ENCODE measurements around the gene RND3. TPM values are rescaled to one million over a fixed set of nuclear protein-coding genes. Genes with fewer than 3 reads are reported as not detected.

The RND3 gene
- total and polyA plus RNA-seq, 10 of the 15 experiments (the other 5 are each of a cell fraction or from before 2014, with no cell fraction given), result 0.38 to 18.3 (median 0.93) TPM

DNA sequence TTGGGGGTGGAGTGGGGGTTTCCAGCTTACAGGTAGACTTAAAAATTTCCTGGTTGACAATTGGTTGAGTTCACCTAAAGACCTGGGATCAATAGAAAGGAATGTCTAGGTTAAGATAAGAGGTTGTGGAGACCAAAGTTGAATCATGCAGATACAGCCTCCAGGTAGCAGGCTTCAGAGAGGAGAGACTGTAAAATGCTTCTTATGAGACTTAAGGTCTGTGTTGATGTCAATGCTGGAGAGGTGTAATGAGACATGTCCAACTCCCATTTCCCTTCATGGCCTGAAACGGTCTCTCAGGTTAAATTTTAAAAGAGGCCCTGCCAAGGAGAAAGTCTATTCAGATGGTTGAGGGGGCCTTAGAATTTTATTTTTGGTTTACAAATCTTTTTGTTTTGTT is 38.5 kb upstream of the RND3 start:
- Histone ChIP-seq H3K27ac (ENCODE audit: control insufficient read depth, insufficient read depth) (no peak overlapping the region), H3K9ac (ENCODE audit: control insufficient read depth, insufficient read depth, low read length) (no peak overlapping the region), H2AFZ (ENCODE audit: control insufficient read depth, low read depth, low read length) (no peak overlapping the region), H3K4me3 (no peak overlapping the region), H3K9me3 (replicated peaks; ENCODE audit: control insufficient read depth, insufficient read depth, low read length) (no peaks in the 10 kb centered on the region; the same call in 2 of the 3 replicates), H3K79me2 (ENCODE audit: control insufficient read depth, insufficient read depth, low read length) (no peaks in the 10 kb centered on the region), H3K4me1 (ENCODE audit: control insufficient read depth, insufficient read depth, low read length) (no peaks in the 10 kb centered on the region; the same call in 1 of the 2 replicates), H3K36me3 (ENCODE audit: control insufficient read depth in 2 of 2, insufficient read depth in 2 of 2, low read length in 1 of 2) (no peaks in the 10 kb centered on the region), H3K27me3 (replicated peaks in 1 of 2; ENCODE audit: control insufficient read depth in 2 of 2, insufficient read depth in 2 of 2, low read length in 1 of 2) (no peaks in the 10 kb centered on the region), H3K4me2 (ENCODE audit: control insufficient read depth, insufficient read depth) (no peak overlapping the region), H4K20me1 (ENCODE audit: control insufficient read depth, insufficient read depth) (no peaks in the 10 kb centered on the region)
- no TSS peak for BruUV-seq (replicated peaks)
- RAD21 ChIA-PET (ENCODE audit: unreplicated experiment), result interaction anchor here (0.6 to 6.3 kb wide), 19 partner anchors 8 to 141 kb away, joined by 3 to 46 read pairs (median 4); no protein-coding TSS in a partner anchor
- WGBS (ENCODE audit: insufficient coverage, insufficient replicate concordance, low lambda C conversion rate, missing lambda C conversion rate), result 0% methylated on average over 1 of the region's 1 CpG
- in situ Hi-C loops (cut with MboI) (no loop called here), intact Hi-C loops (cut with micrococcal nuclease; ENCODE audit: unreplicated experiment) (no loop called here)
- DNase-seq (ENCODE audit: low read depth, low spot score) (no peak), FAIRE-seq (no peak), ATAC-seq (no peak)
- CTCF ChIA-PET, result interaction anchor here (0.7 to 5.4 kb wide), 16 partner anchors 13 to 713 kb away, joined by 3 to 29 read pairs (median 4); no protein-coding TSS in a partner anchor
- SMC1A ChIA-PET (ENCODE audit: uncharacterized antibody, unreplicated experiment), result interaction anchor here (0.6 to 8.3 kb wide), 21 partner anchors 8 to 526 kb away, joined by 3 to 123 read pairs (median 5); no protein-coding TSS in a partner anchor
- TF ChIP-seq NFYA (IDR thresholded peaks at IDR 0.05; ENCODE audit: borderline replicate concordance, low read depth, low read length), result no peak
- TF ChIP-seq, protein P1, sequence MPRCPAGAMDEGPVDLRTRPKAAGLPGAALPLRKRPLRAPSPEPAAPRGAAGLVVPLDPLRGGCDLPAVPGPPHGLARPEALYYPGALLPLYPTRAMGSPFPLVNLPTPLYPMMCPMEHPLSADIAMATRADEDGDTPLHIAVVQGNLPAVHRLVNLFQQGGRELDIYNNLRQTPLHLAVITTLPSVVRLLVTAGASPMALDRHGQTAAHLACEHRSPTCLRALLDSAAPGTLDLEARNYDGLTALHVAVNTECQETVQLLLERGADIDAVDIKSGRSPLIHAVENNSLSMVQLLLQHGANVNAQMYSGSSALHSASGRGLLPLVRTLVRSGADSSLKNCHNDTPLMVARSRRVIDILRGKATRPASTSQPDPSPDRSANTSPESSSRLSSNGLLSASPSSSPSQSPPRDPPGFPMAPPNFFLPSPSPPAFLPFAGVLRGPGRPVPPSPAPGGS (IDR thresholded peaks at IDR 0.05; ENCODE audit: borderline replicate concordance, insufficient read depth, low read depth, low read length, poor library complexity, severe bottlenecking), result no peak
- no peak for TF ChIP-seq LARP7 (IDR thresholded peaks at IDR 0.05)
- no peak for TF ChIP-seq CREB1 (IDR thresholded peaks at IDR 0.05; ENCODE audit: low read depth)
- TF ChIP-seq BACH1 (IDR thresholded peaks at IDR 0.05; ENCODE audit: borderline replicate concordance), result no peak
- TF ChIP-seq JUNB (IDR thresholded peaks at IDR 0.05), result no peak
- POLR2A ChIA-PET, result interaction anchor here (1.5 to 1.6 kb wide), 2 partner anchors 9 to 43 kb away, joined by 3 to 4 read pairs; no protein-coding TSS in a partner anchor

DNA sequence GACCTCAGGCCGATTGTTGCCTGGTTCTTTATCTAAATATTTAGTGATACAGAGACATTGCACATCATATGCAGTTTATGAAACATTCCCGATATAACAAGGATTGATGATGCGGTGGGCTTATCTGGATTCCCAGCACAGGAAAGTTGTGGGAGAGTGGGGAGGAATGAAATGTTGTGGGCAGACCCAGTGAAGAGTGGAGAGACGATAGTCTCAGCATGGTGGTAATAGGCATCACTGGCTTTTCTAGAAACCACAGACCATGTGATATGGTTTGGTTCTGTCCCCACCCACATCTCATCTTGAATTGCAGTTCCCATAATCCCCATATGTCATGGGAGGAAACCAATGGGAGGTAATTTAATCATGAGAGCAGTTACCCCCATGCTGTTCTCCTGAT is 34.8 kb upstream of the RND3 start:
- BruUV-seq (replicated peaks), result no TSS peak
- Histone ChIP-seq H3K27me3 (replicated peaks in 1 of 2; ENCODE audit: control insufficient read depth in 2 of 2, insufficient read depth in 2 of 2, low read length in 1 of 2) (no peaks in the 10 kb centered on the region), H4K20me1 (ENCODE audit: control insufficient read depth, insufficient read depth) (no peaks in the 10 kb centered on the region), H3K27ac (ENCODE audit: control insufficient read depth, insufficient read depth) (no peak overlapping the region), H3K9me3 (replicated peaks; ENCODE audit: control insufficient read depth, insufficient read depth, low read length) (no peaks in the 10 kb centered on the region; the same call in 2 of the 3 replicates), H3K4me1 (ENCODE audit: control insufficient read depth, insufficient read depth, low read length) (no peaks in the 10 kb centered on the region), H3K4me2 (ENCODE audit: control insufficient read depth, insufficient read depth) (no peak overlapping the region), H3K79me2 (ENCODE audit: control insufficient read depth, insufficient read depth, low read length) (no peaks in the 10 kb centered on the region), H3K36me3 (ENCODE audit: control insufficient read depth in 2 of 2, insufficient read depth in 2 of 2, low read length in 1 of 2) (no peaks in the 10 kb centered on the region), H3K4me3 (no peak overlapping the region), H3K9ac (ENCODE audit: control insufficient read depth, insufficient read depth, low read length) (no peak overlapping the region), H2AFZ (ENCODE audit: control insufficient read depth, low read depth, low read length) (no peak overlapping the region)
- FAIRE-seq (no peak), DNase-seq (ENCODE audit: low read depth, low spot score) (no peak), ATAC-seq (peak; percentile 48)
- ChIA-PET POLR2A (no interaction called here), RAD21 (ENCODE audit: unreplicated experiment) (no interaction called here), SMC1A (ENCODE audit: uncharacterized antibody, unreplicated experiment) (interaction anchor here (1.6 kb wide), 2 partner anchors 8 to 65 kb away, joined by 3 to 4 read pairs; no protein-coding TSS in a partner anchor), CTCF (no interaction called here)
- WGBS (ENCODE audit: insufficient coverage, insufficient replicate concordance, low lambda C conversion rate, missing lambda C conversion rate), result 65% methylated on average over 4 of the region's 4 CpGs
- intact Hi-C loops (cut with micrococcal nuclease; ENCODE audit: unreplicated experiment), result no loop called here
- in situ Hi-C loops (cut with MboI), result no loop called here
- TF ChIP-seq MTA2 (IDR thresholded peaks at IDR 0.05; ENCODE audit: low read depth) (peak; percentile 42; the same call in 1 of the 2 replicates), TCF7 (IDR thresholded peaks at IDR 0.05; ENCODE audit: borderline replicate concordance) (no peak), IKZF1 (conservative IDR thresholded peaks at IDR 0.05) (peak; percentile 58), TBL1XR1 (IDR thresholded peaks at IDR 0.05; ENCODE audit: low read depth, low read length) (no peak), PAX8 (IDR thresholded peaks at IDR 0.05) (no peak)
- TF ChIP-seq, protein P2, sequence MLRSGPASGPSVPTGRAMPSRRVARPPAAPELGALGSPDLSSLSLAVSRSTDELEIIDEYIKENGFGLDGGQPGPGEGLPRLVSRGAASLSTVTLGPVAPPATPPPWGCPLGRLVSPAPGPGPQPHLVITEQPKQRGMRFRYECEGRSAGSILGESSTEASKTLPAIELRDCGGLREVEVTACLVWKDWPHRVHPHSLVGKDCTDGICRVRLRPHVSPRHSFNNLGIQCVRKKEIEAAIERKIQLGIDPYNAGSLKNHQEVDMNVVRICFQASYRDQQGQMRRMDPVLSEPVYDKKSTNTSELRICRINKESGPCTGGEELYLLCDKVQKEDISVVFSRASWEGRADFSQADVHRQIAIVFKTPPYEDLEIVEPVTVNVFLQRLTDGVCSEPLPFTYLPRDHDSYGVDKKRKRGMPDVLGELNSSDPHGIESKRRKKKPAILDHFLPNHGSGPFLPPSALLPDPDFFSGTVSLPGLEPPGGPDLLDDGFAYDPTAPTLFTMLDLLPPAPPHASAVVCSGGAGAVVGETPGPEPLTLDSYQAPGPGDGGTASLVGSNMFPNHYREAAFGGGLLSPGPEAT (IDR thresholded peaks at IDR 0.05; ENCODE audit: low read depth), result 0 out of 2 replicates have a peak, but pooled peaks have one; percentile 12
